Uterus (tissue), 4 donors: Measurements from ENCODE around the gene GIMAP6. TPM values are rescaled to one million over a fixed set of nuclear protein-coding genes. Genes with fewer than 3 reads are reported as not detected.
A peak's percentile ranks its signal among the peaks of the same experiment; 100 is the strongest.
"Not testable (repeated sequence)": the region's sequence is repeated elsewhere in the genome, so short reads cannot be mapped to it uniquely, and the experiment has no call there.

ENCODE experiments used
- DNase-seq, 2 donors: peaks; one replicate each; pipeline ENCODE4 v3.0.0-alpha.2; 2019 to 2020
- H3K27ac ChIP-seq, 2 donors: fragments of 200-600 bp; sonication (generic); 1 replicate in 1 of 2; 2 replicates in 1 of 2; pipeline ENCODE4 v1.5.1; 2016 to 2018
- H3K27me3 ChIP-seq, 2 donors: fragments of 200-600 bp; sonication (generic); one replicate each; pipeline ENCODE4 v1.5.1; 2018 to 2019; ENCODE audit warnings: control low read depth in 1 of 2
- H3K36me3 ChIP-seq, 2 donors: fragments of 200-600 bp; sonication (generic); one replicate each; pipeline ENCODE4 v1.5.1; 2019; ENCODE audit warnings: control low read depth in 1 of 2
- H3K4me1 ChIP-seq, 2 donors: fragments of 200-600 bp; sonication (generic); one replicate each; pipeline ENCODE4 v1.5.1; 2018 to 2019; ENCODE audit warnings: control low read depth in 1 of 2
- H3K4me3 ChIP-seq, 2 donors: fragments of 200-600 bp; sonication (generic); 1 replicate in 1 of 2; 2 replicates in 1 of 2; pipeline ENCODE4 v1.5.1; 2018 to 2019; ENCODE audit warnings: mild to moderate bottlenecking in 1 of 2
- H3K9me3 ChIP-seq, 2 donors: fragments of 200-600 bp; sonication (generic); one replicate each; pipeline ENCODE4 v1.5.1; 2019; ENCODE audit warnings: control low read depth in 1 of 2
- CTCF ChIP-seq, 4 experiments: fragments of 200-600 bp in 2 of 4; fragments of 450-650 bp in 2 of 4; sonication (generic) in 2 of 4; IDR thresholded peaks; one replicate each; pipeline ENCODE4 v1.5.1; 2016 to 2019; ENCODE audit warnings: antibody characterized with exemption in 4 of 4, mild to moderate bottlenecking in 2 of 4, moderate library complexity in 1 of 4
- POLR2A ChIP-seq, 2 donors: fragments of 450-650 bp; IDR thresholded peaks; one replicate each; pipeline ENCODE4 v1.6.1; 2016; ENCODE audit warnings: antibody characterized with exemption in 2 of 2, mild to moderate bottlenecking in 1 of 2, moderate library complexity in 1 of 2
- intact Hi-C: fragments of 100-400 bp; cut with DNase I; formaldehyde crosslinking; loops from one replicate; pipeline ENCODE4 v1.15.1; 2023; ENCODE audit warnings: low total_unique reads
- total RNA-seq, 4 donors: library from RNA; depleted of rRNA in 3 of 4; stranded (reverse); fragments of >200 nt in 3 of 4; gene quantifications; one replicate each; pipeline versions ENCODE4 v1.1.0 to v1.2.4, GENCODE V29; 2014 to 2023
- donor health status: DM: yes; HTN: yes; CAD: no.

GIMAP6 gene
- total RNA-seq, 4 donors from 2014 or later: 37.3 to 71.0 (median 60.9) TPM

- TF ChIP-seq CTCF (IDR thresholded peaks at IDR 0.05) (no peak), POLR2A (IDR thresholded peaks at IDR 0.05) (no peak)
- no peak for DNase-seq
- Histone ChIP-seq H3K36me3 (no peaks in the 10 kb centered on the region), H3K4me1 (no peaks in the 10 kb centered on the region), H3K4me3 (no peak overlapping the region), H3K27ac (no peak overlapping the region), H3K9me3 (no peaks in the 10 kb centered on the region), H3K27me3 (no peaks in the 10 kb centered on the region)
- intact Hi-C loops: no loop called here
Measured at GRCh38 chr7:150626696-150627095, 5.5 kb downstream of the GIMAP6 start.

- intact Hi-C loops: no loop called here
- H3K9me3 ChIP-seq: no peaks in the 10 kb centered on the region
- H3K36me3 ChIP-seq: no peaks in the 10 kb centered on the region
- TF ChIP-seq CTCF (IDR thresholded peaks at IDR 0.05) (no peak), POLR2A (IDR thresholded peaks at IDR 0.05) (no peak)
- no peaks in the 10 kb centered on the region for H3K4me1 ChIP-seq
- no peaks in the 10 kb centered on the region for H3K27me3 ChIP-seq
- DNase-seq: no peak
- H3K4me3 ChIP-seq: no peak overlapping the region
- H3K27ac ChIP-seq: peak overlapping the region in 1 of 2 donors; percentile 37
Measured at GRCh38 chr7:150621376-150621775, 10.8 kb downstream of the GIMAP6 start.

- intact Hi-C loops: no loop called here
- Histone ChIP-seq H3K4me1 (no peaks in the 10 kb centered on the region), H3K27me3 (no peaks in the 10 kb centered on the region), H3K4me3 (no peak overlapping the region), H3K27ac (no peak overlapping the region), H3K9me3 (no peaks in the 10 kb centered on the region), H3K36me3 (no peaks in the 10 kb centered on the region)
- DNase-seq: no peak
- no peak for TF ChIP-seq POLR2A (IDR thresholded peaks at IDR 0.05)
- no peak for TF ChIP-seq CTCF (IDR thresholded peaks at IDR 0.05)
Measured at GRCh38 chr7:150620617-150621371, 11.4 kb downstream of the GIMAP6 start.

GRCh38 chr7:150620061-150620460 is 12.1 kb downstream of the GIMAP6 start:
- Histone ChIP-seq H3K4me1 (no peaks in the 10 kb centered on the region), H3K36me3 (no peaks in the 10 kb centered on the region), H3K9me3 (no peaks in the 10 kb centered on the region), H3K4me3 (no peak overlapping the region), H3K27ac (no peak overlapping the region), H3K27me3 (no peaks in the 10 kb centered on the region)
- TF ChIP-seq POLR2A (IDR thresholded peaks at IDR 0.05) (no peak), CTCF (IDR thresholded peaks at IDR 0.05) (no peak)
- intact Hi-C loops: no loop called here
- no peak for DNase-seq

GRCh38 chr7:150615221-150615755 is 16.9 kb downstream of the GIMAP6 start:
- intact Hi-C loops, H3K4me1 ChIP-seq, H3K27me3 ChIP-seq, H3K27ac ChIP-seq, H3K36me3 ChIP-seq, DNase-seq, H3K4me3 ChIP-seq, H3K9me3 ChIP-seq: not testable (repeated sequence)

GRCh38 chr7:150614426-150614825 is 17.8 kb downstream of the GIMAP6 start:
- H3K4me3 ChIP-seq, intact Hi-C loops, H3K27ac ChIP-seq, DNase-seq, H3K9me3 ChIP-seq, H3K27me3 ChIP-seq, H3K36me3 ChIP-seq, H3K4me1 ChIP-seq: not testable (repeated sequence)
